ENCODE results near the gene VAV2.

The VAV2 gene

GRCh38 chr9:133979921-133980863 lies 11.9 kb downstream of the VAV2 start:
- FAIRE-seq, result no peak

GRCh38 chr9:133979273-133979920 lies 12.7 kb downstream of the VAV2 start:
- no peak for FAIRE-seq

DNA sequence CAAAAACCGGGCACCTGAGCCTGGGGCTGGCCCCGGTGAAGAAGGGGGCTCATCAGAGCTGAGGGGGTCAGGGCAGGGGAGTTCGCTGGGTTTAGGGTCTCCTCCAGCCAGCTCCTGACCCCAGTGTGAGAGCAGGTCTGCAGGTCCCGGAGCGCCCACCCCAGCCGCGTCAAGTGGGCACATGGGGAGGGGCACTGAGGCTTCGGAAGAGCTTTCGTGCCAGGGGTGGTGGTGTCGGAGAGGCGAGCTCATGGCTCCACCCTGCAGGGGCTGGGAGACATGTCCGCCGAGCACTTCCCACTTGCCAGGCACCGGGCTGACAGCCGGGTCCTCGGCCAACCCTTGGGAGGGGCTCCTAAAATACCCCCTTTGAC lies 13.2 kb downstream of the VAV2 start:
- no peak for FAIRE-seq

GRCh38 chr9:133978226-133978898 lies 13.8 kb downstream of the VAV2 start:
- no peak for FAIRE-seq

- FAIRE-seq, result no peak
Measured at GRCh38 chr9:133977421-133978201, 14.5 kb downstream of the VAV2 start.

- FAIRE-seq, result no peak
Measured at GRCh38 chr9:133976887-133977286, 15.2 kb downstream of the VAV2 start.

GRCh38 chr9:133976191-133976861 lies 15.8 kb downstream of the VAV2 start:
- no peak for FAIRE-seq

DNA sequence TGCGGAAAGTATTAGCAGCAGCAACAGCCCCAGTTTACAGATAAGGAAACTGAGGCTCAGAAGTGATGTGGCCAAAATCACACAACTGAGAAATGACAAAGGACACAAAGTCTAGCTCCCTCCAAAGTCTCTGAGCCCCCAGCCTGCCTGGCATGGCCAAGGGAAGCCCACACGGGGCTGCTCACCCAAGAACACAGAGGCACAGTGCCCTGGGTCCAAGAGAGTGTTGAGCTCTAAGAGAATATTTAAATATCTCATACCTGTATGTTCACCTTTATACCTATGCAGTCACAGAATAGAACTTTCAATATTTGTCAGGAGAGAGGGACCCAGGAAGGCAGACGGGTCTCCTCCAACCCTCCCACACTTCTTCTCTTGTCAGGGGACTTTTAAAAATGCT lies 16.6 kb downstream of the VAV2 start:
- FAIRE-seq, result no peak

- no peak for FAIRE-seq
Measured at GRCh38 chr9:133974631-133975341, 17.3 kb downstream of the VAV2 start.

DNA sequence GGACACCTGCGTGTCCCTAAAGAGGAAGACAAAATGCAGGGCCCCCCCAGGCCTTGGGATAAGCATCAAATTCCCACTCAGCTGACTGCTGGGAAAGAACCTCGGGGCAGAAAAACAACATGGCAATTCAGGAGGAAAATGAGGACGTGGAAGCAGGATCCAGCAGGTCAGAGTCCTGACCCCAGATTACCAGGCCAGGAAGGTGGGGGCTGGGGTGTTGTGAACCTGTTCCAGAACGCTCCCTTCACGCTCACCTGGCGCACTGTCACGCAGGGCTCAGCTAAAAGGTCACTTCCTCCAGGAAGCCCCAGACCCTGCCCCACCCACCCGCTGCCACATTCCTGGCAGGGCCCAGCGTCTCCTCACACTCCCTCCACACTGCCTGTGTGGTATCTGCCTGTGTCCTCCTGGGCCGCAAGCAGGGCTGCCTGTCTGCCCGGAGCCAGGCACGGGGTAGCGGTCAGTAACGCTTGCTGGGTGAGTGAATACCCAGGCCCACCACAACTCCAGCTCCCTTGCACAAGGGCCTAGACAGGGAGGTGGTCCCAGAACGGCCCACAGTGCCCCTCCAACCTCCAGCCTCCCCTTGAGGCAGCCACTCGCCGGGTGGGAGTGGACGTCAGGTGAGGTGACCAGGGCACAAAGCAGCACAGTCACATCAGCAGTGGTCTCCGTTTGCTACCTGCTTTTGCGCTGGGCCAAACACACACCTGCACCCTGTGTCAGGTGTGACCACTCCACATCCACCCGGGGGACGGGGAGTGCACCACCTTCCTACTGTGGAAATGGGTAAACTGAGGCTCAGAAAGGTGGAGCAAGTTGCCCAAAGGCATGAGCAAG lies 18.1 kb downstream of the VAV2 start:
- no peak for FAIRE-seq

DNA sequence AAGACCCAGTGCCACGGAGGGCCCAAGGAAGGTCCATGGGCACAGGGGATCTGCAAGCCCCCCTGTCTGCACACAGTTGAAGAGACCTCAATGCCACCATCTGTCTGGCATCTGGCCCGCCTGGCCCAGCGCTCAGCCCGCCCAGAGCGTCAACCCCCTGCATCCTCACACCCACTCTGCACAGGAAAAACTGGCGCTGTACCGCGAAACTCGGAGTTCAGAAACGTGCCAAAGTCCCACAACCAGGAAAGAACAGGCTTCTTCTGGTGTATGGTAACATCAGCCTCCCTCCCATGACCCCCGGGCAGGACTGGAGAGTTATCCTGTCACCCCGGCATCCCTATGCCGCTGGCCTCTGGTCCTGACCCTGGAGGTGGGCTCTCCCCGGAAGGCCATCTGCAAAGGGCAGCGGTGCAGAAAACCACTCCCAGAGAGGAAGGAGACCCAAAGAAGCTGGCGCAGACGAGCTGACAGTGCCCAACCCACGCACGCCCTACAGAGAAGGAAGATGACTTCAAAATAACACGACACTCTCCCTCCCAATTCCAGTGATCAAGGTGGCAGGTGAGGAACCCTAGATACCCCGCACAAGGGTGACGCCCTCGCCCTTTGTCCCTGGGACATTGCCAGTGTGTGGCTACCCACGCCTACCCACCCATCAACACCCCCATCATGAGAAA lies 18.9 kb downstream of the VAV2 start:
- no peak for FAIRE-seq

GRCh38 chr9:133971981-133972941 lies 19.9 kb downstream of the VAV2 start:
- FAIRE-seq, result no peak

DNA sequence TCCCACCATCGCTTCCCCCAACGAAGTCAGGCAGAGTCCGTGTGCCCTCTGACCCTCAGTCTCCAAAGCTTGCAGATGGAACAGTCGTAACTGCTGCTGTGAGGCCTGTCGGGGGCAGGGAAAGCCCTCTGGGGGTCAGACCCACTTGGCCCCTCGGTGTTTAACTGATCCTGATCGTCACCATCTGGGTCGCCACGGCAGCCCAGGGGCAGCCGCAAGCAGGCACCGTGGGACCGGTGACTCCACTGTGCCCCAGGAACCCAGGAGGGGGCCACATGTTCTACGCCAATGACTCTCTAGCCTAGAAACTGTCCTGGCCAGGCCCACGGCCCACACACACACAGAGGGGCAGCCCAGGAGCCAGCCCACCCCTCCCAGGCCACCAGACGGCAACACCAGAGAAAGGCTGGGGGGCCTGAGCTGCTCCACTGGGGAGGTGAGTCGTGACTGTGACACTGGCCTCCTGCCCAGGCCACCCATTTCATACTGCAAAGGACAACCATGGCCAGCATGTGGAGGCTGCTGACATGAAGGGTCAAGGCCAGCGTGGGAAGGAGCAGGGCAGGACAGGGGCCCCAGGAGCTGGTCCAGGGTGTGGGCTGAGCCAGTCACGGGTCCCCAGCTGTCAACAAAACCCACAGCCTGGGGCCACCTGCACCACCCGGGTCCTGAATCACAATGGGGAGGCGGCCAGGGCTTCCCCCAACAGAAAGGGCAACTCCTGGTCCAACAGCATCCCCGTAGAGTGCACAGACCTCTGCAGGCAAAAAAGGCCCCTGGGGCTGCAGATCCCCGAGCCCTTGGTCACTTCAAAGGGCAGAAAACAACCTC lies 20.8 kb downstream of the VAV2 start:
- no peak for FAIRE-seq

GRCh38 chr9:133970581-133971058 lies 21.5 kb downstream of the VAV2 start:
- FAIRE-seq, result no peak

- no peak for FAIRE-seq
Measured at GRCh38 chr9:133969681-133970580, 22.2 kb downstream of the VAV2 start.

GRCh38 chr9:133968966-133969617 lies 23.0 kb downstream of the VAV2 start:
- no peak for FAIRE-seq
